Astrocyte of the cerebellum (primary cell): ENCODE measurements around the gene FOXRED2.

Source experiments
- DNase-seq: peaks from one replicate; pipeline ENCODE4 v3.0.0-alpha.2; 2011; ENCODE audit warnings: low read depth
- H3K4me3 ChIP-seq: 2 replicates; pipeline ENCODE4 v1.5.1; 2011; ENCODE audit warnings: mild to moderate bottlenecking, low read depth, low read length, moderate library complexity
- CTCF ChIP-seq: IDR thresholded peaks from 2 replicates; pipeline ENCODE4 v1.5.1; 2012; ENCODE audit warnings: low read length, low read depth, moderate library complexity, mild to moderate bottlenecking; ENCODE audit errors: missing control alignments
- in situ Hi-C: cut with HindIII; loops from 2 replicates; pipeline ENCODE4 v1.10.0; 2017; ENCODE audit warnings: low sequenced_read_pairs

FOXRED2 gene

GRCh38 chr22:36505998-36506635 is 723 bp downstream of the FOXRED2 start:
- no peak for TF ChIP-seq CTCF
- in situ Hi-C loops = no loop called here
- no peak for DNase-seq
- H3K4me3 ChIP-seq = peak overlapping the region; percentile 50

GRCh38 chr22:36497910-36498665 is 8.8 kb downstream of the FOXRED2 start:
- H3K4me3 ChIP-seq = no peak overlapping the region
- in situ Hi-C loops = no loop called here
- TF ChIP-seq CTCF = no peak
- DNase-seq = no peak

GRCh38 chr22:36493690-36494110 is 13.1 kb downstream of the FOXRED2 start:
- in situ Hi-C loops = no loop called here
- no peak for DNase-seq
- no peak overlapping the region for H3K4me3 ChIP-seq
- no peak for TF ChIP-seq CTCF

GRCh38 chr22:36492109-36492508 is 14.7 kb downstream of the FOXRED2 start:
- no peak for DNase-seq
- in situ Hi-C loops = no loop called here

GRCh38 chr22:36491155-36491554 is 15.7 kb downstream of the FOXRED2 start:
- no peak overlapping the region for H3K4me3 ChIP-seq
- in situ Hi-C loops = no loop called here
- no peak for TF ChIP-seq CTCF
- no peak for DNase-seq

More at GRCh38 chr22:36492109-36492508, 14.7 kb downstream of the FOXRED2 start:
- no peak for TF ChIP-seq CTCF
- no peak overlapping the region for H3K4me3 ChIP-seq

GRCh38 chr22:36486619-36487384 is 20.0 kb downstream of the FOXRED2 start:
- in situ Hi-C loops = no loop called here
- H3K4me3 ChIP-seq = no peak overlapping the region
- DNase-seq = no peak
- TF ChIP-seq CTCF = peak; percentile 73
